Left ventricle myocardium superior (tissue), 1 donor: Measurements from ENCODE around the gene ZNF618. TPM values are rescaled to one million over a fixed set of nuclear protein-coding genes. Genes with fewer than 3 reads are reported as not detected.

ENCODE experiments used
- ATAC-seq: fragments of 200-7000 bp; cut with Tn5 transposase; one replicate; pipeline ENCODE4 v1.9.1; 2020; ENCODE audit warnings: mild to moderate bottlenecking, moderate library complexity
- DNase-seq: peaks from one replicate; pipeline ENCODE4 v3.0.0-alpha.2; 2020
- intact Hi-C: fragments of 100-400 bp; cut with micrococcal nuclease; formaldehyde crosslinking; loops from one replicate; pipeline ENCODE4 v1.11.0; 2022
- total RNA-seq: library from RNA; stranded (reverse); fragmentation: NEBNext Ultra II Directional; extraction: Animal tissue kit (Norgen Biotek cat#: 25700); gene quantifications from one replicate; pipeline ENCODE4 v1.2.1, GENCODE V29; 2021
- donor health status: DM: no; HTN: yes; CAD: no; lungs with severe emphysema.

Gene ZNF618
- total RNA-seq, 1 donor from 2014 or later, result 1.5 TPM

GRCh38 chr9:113907282-113907681 lies 31.2 kb downstream of the ZNF618 start:
- intact Hi-C loops, result no loop called here
- no peak for DNase-seq
- ATAC-seq, result no peak

GRCh38 chr9:113909421-113909820 lies 33.3 kb downstream of the ZNF618 start:
- intact Hi-C loops, result no loop called here
- ATAC-seq (no peak), DNase-seq (no peak)

- DNase-seq (no peak), ATAC-seq (no peak)
- intact Hi-C loops, result no loop called here
These were observed 34.0 kb downstream of the ZNF618 start for GRCh38 chr9:113910036-113910639.

- intact Hi-C loops, result no loop called here
- no peak for DNase-seq
- ATAC-seq, result no peak
These were observed 35.9 kb downstream of the ZNF618 start for GRCh38 chr9:113911850-113912557.

GRCh38 chr9:113912816-113913215 lies 36.7 kb downstream of the ZNF618 start:
- intact Hi-C loops, result no loop called here
- DNase-seq (no peak), ATAC-seq (no peak)

GRCh38 chr9:113913426-113914195 lies 37.5 kb downstream of the ZNF618 start:
- no peak for DNase-seq
- intact Hi-C loops, result no loop called here
- ATAC-seq, result no peak

GRCh38 chr9:113914517-113914916 lies 38.4 kb downstream of the ZNF618 start:
- no peak for DNase-seq
- intact Hi-C loops, result no loop called here
- ATAC-seq, result no peak

- no peak for ATAC-seq
- intact Hi-C loops, result no loop called here
- no peak for DNase-seq
These were observed 39.8 kb downstream of the ZNF618 start for GRCh38 chr9:113915817-113916434.

- intact Hi-C loops, result no loop called here
- ATAC-seq (no peak), DNase-seq (no peak)
These were observed 40.8 kb downstream of the ZNF618 start for GRCh38 chr9:113916931-113917330.

GRCh38 chr9:113918697-113919350 lies 42.7 kb downstream of the ZNF618 start:
- no peak for ATAC-seq
- no peak for DNase-seq
- intact Hi-C loops, result no loop called here

- intact Hi-C loops, result no loop called here
- ATAC-seq (no peak), DNase-seq (no peak)
These were observed 43.3 kb downstream of the ZNF618 start for GRCh38 chr9:113919382-113919781.

GRCh38 chr9:113919871-113920270 lies 43.8 kb downstream of the ZNF618 start:
- no peak for ATAC-seq
- DNase-seq, result no peak
- intact Hi-C loops, result no loop called here

GRCh38 chr9:113920872-113921271 lies 44.8 kb downstream of the ZNF618 start:
- no peak for DNase-seq
- intact Hi-C loops, result no loop called here
- no peak for ATAC-seq

GRCh38 chr9:113921396-113921925 lies 45.4 kb downstream of the ZNF618 start:
- intact Hi-C loops, result no loop called here
- DNase-seq, result no peak

GRCh38 chr9:113922160-113922559 lies 46.1 kb downstream of the ZNF618 start:
- intact Hi-C loops, result no loop called here
- no peak for DNase-seq
- no peak for ATAC-seq

More at GRCh38 chr9:113921396-113921925, 45.4 kb downstream of the ZNF618 start:
- no peak for ATAC-seq

- intact Hi-C loops, result no loop called here
- ATAC-seq (no peak), DNase-seq (no peak)
These were observed 50.1 kb downstream of the ZNF618 start for GRCh38 chr9:113926211-113926610.

GRCh38 chr9:113927277-113927676 lies 51.2 kb downstream of the ZNF618 start:
- DNase-seq (no peak), ATAC-seq (no peak)
- intact Hi-C loops, result no loop called here

- intact Hi-C loops, result no loop called here
- DNase-seq (no peak), ATAC-seq (no peak)
These were observed 52.2 kb downstream of the ZNF618 start for GRCh38 chr9:113928269-113928668.
